Activated CD8-positive, alpha-beta memory T cell treated with anti-CD3 and anti-CD28 coated beads for 1 hour (primary cell): ENCODE data around the gene HES5.

Experiments used
- DNase-seq, 2 donors: peaks; one replicate each; pipeline ENCODE4 v3.0.0-alpha.2; 2020; ENCODE audit warnings: low read depth in 1 of 2; ENCODE audit errors: extremely low read depth in 1 of 2

The HES5 gene

DNA sequence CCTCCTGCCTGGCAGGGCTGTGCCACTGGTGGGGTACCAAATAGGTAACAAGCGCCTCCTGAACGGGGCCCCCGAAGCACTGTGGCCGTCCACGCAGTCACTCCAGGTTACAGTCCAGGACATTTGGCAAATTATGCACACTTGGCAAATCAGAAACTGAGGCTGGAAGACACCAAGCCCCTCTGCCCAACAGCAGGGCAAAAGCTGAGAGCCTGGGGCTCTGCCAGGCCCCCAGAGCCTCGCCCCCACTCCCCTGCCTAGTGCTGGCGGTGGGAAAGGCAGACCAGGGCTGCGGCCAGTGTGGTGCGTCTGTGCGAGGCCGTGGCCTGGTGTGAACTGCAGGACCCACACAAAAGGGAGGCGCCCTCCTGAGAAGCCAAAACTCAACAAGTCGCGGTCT lies 13.1 kb downstream of the HES5 start:
- DNase-seq, result no peak

DNA sequence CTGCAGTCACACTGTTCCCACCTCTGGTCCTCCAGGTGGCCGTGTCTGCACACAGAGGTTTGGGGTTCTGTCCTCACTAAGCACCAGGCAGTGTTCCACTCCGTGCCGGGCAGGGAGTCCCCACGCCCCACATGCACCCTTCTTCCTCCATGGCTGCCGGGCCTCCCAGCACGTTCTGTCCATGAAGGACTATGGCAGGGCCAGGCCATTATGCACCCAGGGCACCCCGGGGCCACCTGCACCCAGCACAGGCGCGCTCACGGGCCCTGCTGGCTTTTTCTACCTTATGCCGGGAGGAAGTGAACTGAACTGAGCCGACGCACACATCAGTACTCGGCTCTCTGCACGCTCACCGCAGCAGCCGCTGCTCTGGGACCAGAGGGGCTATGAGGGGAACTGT lies 13.9 kb downstream of the HES5 start:
- no peak for DNase-seq

DNA sequence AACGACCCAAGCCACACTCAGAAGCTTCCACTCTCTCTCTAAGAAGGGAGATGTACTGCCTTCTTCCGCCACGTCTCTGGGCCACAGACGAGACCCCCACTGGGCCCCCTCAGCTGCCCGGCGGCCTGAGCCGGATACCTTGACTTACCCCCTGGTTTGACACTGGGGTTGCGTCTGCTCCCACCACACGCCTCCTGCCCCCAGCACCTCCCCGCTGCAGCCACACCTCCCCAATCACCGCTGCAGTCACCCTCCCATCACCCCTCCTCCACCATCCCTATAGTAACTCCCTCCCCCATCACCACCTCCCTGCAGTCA lies 14.3 kb downstream of the HES5 start:
- DNase-seq, result no peak

- no peak for DNase-seq
Observed at GRCh38 chr1:2514863-2515762, 14.9 kb downstream of the HES5 start.

DNA sequence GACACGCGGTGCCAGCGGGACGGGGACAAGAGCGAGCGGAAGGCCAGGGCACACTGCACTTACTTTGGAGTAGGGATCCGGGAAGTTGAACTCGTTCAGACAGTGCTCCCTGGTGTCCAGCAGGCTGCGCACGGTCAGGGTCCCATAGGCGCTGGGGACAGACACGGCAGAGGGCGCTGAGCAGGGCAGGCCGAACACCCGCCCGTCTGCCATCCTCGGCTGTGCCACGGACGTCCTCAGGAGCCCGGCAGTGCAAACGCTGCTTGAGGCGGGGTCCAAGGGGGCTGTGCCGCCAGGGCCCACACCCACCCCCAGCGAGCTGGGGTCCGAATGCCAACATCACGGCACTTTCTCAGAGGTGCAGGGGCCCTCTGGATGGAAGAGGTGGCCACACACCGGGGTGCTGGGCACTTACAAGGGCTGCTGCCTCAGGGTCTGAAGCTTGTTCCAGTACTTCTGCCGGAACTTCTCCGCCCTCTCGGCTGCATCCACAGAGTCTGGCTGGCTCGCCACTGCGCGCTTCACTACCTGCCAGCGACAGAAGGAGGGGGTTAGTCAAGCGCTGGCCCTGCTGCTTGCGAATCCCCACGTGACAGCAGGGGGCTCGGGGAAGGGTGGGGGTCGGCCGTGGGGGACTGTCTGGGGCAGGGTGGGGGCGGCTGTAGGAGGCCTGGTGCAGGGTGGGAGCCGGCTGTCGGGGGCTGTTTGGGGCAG lies 16.0 kb downstream of the HES5 start:
- no peak for DNase-seq

- DNase-seq, result no peak
Observed at GRCh38 chr1:2512862-2513421, 17.1 kb downstream of the HES5 start.

DNA sequence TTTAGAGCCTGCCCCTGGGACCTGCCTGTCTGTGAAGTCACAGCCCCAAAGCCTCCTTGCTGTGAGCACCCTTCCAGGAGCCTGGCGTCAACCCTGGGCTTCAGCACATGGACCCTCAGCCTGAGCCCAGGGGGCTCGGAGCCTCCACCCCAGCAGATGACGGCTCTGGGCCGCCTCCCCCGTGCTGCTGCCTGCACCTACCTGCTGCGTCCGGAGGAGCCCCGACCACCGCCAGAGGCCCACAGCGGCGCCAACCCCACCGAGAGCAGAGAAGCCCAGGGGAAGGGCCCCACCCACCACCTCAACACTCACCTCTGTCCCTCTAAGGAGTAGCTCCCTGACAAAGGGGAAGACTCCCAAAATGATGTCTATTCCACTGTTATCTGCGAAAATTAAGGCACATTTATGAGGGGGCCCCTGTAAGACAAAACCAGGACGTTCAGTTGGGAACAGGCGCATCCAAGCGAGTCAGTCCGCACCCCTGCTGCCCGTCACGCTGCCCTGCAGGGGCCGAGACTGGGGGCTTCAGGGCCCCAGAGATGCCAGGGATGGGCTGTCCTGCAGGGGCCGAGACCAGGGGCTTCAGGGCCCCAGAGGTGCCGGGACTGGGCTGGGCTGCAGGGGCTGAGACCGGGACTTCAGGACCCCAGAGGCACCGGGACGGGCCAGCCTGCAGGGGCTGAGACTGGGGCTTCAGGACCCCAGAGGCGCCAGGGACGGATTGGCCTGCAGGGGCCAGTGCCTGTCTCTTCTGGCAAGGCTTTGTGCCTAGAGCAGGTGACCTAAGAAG lies 19.5 kb downstream of the HES5 start:
- no peak for DNase-seq

DNA sequence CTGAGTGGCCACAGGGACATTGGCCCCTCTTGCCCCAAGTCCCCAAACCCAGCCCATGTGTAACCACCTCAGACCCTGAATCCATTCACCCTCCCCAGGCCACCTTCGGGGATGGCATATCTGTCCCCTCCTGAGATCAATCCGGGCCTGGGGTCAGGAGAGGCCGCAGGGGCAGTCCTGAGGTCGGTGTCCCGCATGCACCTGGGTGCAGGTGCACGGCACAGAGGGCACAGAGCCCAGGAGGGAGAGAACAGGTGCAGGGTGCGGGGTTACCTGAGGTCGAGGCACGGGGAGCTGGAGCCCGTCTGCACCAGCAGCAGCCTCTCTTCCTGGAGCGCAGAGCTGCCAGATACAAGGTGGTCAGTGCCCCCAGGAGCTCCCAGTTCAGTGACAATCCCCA lies 20.5 kb downstream of the HES5 start:
- DNase-seq, result no peak

DNA sequence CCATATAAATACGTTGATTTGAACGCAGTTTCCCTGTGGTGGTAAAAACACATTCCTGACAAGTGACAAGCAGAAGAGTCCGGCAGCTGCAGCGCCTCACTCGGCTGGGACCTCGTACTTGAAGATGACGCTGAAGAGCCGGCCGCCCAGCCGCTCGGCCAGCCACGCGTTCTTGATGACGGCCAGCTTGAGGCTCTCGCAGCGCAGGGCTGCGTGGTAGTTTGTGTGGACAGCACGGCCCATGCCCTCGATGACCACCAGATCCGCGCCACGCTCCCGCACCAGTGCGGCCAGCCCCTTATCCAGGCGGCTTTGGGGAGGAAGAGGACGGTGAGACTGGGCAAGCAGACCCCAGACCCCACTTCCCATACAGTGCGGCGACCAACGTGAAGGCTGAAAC lies 21.3 kb downstream of the HES5 start:
- no peak for DNase-seq

- no peak for DNase-seq
Observed at GRCh38 chr1:2508180-2508579, 21.9 kb downstream of the HES5 start.

DNA sequence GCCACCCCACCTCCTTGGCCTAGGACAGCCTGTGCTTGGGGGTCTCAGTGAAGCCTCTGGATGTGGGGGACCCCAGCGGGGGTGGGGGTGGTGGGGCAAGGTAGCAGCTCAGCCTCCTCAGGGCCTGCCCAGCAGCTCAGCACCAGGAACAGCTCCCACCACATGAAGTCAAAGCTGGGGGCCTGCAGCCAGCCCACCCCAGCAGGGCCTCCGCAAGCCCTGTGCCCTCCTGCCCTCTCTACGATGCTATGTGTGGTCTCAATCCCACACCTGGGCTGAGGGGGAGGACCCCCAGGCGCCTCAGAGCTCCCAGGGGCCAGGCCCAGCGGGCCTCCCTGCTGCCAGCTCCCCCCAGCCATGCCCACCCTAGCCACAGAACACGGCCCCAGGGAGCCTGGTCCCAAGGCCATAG lies 22.3 kb downstream of the HES5 start:
- no peak for DNase-seq

DNA sequence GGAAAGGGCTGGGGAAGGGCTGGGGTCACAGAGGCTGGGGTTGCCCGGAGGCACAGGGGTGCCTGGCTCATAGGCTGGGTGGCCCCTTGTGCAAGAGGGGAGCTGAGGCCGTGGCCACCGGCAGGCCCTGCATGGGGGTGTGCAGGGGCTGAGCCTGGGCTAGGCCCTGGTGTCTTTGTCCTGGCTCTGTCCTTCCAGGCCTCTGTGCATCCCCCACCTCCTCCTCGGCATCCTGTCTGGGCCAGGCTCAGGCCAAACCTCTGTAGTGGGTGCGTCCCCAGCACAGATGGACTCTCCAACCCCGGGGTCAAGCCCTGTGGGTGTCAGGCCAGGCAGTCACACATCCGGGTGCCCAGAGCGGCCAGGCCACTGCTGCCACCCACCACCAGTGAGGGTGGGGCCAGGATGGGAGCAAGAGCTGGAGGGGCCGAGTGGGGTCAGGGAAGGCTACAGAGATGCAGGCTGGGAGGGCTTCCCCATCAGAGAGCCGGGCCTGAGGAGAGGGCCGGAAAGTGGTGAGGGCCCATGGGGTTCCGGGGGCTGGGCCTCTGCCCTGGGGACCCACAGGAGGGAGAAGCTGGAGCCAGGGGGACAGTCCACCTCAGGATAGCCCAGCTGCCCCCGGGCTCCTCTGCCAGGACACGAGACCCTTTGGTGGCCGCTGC lies 23.0 kb downstream of the HES5 start:
- no peak for DNase-seq

DNA sequence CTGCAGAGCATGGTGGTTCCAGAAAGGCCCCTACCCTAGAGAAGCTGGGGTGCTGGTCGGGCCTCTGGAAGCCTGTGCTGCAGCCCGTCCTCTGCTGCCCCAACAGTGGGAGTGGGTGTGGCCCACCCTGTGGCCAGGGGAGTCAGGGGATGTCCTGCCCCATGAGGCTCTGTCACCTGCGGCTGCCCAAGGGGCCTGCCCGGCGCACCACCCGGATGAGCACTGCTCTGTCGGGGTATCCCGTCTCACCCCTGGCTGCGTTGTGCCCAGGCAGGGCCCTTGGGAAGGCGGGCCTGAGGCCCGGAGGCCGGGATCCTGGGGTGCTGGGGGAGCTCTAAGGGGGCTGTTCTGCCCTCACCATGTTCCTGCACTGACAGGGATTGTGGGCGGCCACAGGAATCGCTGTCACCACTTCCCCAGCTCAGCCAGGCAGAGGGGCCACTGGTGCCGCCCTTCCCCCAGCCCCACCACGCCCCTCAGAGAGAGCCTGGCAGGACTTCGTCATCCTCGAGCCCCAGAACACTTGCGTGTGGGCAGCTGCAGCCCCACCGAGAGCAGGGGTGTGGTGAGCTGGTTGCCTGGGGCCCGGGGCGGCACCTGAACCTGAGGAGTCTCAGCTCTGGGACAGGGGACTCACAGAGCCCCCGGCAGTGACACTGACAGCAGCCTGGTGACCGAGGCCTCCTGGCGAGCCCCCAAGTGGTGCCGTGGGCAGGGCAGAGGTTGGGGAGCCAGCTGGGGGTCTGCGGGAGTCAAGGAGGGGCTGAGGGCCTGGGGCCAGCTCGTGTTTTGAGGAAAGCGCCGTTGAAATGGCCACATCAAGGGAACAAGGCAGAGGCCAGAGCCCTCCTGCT lies 23.8 kb downstream of the HES5 start:
- no peak for DNase-seq

DNA sequence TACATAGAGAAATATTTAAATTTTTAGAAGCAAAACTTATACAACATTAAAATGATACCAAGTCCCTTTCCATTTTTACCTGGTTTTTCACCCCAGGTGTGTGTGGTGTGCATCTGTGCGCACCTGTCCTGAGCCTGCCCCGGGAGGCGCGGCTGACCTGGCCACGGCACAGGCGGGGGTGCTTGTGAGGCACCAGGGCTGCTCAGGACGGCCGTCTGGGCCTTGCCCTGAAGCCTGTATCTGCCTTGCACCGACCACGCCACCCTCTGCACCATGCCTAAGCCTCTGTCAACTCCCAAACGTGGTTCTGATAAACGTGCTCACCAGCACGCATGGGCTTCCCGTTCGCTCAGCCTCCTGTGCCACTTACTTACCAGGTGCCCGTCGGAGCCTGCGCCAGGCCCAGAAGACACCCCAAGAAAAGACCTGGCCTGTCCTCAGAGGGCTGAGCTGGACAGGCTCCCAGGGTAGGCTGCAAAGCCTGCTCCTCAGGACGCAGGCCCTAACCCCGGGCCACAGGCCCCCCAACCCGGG lies 24.5 kb downstream of the HES5 start:
- DNase-seq, result no peak

DNA sequence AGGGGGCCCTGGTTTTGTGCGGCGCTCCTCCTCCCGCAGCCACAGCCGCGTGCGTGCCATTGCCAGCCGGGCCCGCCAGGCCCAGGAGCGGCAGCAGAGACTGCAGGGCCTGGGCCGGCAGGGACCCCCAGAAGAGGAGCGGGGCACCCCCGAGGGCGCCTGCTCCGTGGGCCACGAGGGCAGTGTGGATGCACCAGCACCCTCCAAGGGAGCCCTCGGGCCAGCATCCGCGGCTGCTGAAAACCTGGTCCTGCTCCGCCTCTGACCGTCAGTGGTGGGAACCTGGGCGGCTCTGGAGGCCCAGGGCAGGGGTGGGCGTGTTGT lies 25.2 kb downstream of the HES5 start:
- no peak for DNase-seq

DNA sequence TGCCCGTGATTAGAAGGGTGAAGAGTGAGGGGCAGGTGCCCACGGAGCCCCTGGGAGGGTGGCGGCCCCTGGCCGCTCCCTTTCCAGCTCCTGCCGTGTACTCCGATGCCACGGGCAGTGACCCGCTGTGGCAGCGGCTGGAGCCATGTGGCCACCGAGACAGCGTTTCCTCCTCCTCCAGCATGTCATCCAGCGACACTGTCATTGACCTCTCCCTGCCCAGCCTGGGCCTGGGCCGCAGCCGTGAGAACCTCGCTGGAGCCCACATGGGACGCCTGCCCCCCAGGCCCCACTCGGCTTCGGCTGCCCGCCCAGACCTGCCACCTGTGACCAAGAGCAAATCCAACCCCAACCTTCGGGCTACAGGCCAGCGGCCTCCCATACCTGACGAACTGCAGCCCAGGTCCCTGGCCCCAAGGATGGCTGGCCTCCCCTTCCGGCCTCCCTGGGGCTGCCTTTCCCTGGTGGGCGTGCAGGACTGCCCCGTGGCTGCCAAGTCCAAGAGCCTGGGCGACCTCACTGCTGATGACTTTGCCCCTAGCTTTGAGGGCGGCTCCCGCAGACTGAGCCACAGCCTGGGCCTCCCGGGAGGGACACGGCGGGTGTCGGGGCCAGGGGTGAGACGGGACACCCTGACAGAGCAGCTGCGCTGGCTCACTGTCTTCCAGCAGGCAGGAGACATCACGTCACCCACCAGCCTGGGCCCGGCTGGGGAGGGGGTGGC lies 25.7 kb downstream of the HES5 start:
- DNase-seq, result no peak

DNA sequence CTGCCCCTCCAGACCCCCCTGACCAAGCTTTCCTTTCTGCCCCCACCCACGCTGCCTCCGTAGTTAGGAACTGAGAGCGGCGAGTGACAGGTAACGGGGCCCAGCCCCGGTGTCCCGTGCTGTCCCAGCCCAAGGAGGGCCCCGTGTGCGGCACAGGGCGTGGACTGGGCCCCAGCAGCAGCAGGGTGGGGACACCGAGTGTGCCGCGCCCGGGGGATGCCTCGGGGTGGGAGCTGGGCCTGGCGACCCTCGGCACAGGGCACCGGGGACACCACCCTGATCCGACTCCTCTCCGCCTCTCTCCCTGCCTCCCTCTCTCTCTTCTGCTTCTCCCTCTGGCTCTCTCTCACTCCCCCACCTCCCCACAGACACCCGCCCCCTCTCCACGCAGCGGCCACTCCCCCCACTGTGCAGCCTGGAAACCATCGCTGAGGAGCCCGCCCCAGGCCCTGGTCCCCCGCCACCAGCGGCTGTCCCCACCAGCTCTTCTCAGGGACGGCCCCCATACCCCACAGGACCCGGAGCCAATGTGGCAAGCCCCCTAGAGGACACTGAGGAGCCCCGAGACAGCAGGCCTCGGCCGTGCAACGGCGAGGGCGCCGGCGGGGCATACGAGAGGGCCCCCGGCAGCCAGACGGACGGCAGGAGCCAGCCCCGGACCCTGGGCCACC lies 26.4 kb downstream of the HES5 start:
- no peak for DNase-seq

DNA sequence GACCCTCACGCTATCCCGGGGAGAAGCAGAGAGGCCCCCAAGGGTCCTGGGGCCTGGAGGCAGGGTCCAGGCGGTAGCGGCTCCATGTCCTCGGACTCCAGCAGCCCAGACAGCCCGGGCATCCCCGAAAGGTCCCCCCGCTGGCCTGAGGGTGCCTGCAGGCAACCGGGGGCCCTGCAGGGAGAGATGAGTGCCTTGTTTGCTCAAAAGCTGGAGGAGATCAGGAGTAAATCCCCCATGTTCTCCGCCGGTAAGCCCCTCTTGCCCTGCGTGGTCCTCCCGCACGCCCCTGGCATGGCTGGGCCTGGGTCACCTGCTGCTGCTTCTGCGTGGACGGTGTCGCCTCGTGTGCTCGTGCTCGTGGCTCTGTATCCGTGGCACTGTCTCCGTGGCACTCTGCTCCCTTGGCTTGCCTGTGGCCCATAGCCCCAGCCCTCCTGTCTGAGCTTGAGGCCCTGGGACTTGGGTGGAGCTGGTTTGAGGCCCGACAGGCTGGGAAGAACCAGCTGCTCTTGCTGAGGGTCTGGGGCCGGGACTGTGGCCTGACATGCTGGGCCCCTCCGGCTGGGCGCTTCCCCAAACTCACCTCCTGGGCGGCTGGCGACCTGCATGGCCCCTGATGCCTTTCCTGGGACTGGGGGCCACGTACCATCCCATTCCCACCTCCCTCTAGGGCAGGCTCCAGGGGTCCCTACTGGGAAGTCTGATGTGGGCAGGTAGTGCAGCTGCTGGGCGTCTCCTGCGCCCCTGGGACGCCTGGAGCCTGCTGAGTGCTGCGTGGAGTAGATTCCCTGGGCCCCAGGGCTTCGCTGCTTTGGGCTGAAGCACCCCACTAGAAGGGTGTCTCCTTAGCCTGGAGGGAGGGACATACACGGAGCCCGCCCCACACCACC lies 27.2 kb downstream of the HES5 start:
- DNase-seq, result no peak
